ENCODE data around the gene AJM1.

DNA sequence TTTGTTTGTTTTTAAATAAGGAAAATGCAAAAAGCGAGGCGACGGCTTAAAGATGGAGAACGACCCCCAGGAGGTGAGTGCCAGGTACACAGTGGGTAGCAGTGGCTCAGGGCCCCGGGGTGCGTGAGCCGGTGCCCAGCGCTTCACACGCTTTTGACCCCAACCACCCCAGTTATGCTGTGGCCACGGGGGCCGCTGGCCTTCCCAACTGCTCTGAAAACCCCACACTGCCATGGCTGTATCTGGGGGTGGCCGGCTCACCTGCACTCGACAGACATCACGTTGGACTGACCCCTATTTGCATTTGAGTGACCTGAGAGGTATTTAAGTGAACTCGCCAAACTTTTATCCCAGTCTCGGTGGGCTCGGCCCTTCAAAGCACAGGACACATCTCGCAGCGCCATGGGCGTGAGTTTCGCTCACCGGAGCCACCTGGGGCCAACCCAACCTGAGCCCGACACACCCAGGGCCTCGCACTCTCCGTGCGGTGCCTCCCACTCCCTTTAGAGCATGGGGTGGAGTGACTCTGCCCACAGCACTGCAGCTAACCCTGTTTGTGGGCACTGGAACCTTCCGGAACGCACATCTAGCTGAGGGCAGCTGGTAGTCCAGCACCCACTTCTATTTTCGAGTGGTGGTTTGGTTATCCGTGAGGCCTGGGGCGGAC, 13.7 kb upstream of the AJM1 start:
- TF ChIP-seq, protein P1, sequence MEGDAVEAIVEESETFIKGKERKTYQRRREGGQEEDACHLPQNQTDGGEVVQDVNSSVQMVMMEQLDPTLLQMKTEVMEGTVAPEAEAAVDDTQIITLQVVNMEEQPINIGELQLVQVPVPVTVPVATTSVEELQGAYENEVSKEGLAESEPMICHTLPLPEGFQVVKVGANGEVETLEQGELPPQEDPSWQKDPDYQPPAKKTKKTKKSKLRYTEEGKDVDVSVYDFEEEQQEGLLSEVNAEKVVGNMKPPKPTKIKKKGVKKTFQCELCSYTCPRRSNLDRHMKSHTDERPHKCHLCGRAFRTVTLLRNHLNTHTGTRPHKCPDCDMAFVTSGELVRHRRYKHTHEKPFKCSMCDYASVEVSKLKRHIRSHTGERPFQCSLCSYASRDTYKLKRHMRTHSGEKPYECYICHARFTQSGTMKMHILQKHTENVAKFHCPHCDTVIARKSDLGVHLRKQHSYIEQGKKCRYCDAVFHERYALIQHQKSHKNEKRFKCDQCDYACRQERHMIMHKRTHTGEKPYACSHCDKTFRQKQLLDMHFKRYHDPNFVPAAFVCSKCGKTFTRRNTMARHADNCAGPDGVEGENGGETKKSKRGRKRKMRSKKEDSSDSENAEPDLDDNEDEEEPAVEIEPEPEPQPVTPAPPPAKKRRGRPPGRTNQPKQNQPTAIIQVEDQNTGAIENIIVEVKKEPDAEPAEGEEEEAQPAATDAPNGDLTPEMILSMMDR (conservative IDR thresholded peaks at IDR 0.05), result no peak
- TF ChIP-seq ZFX (IDR thresholded peaks at IDR 0.05), result no peak
